H9 (cell line): ENCODE measurements around the gene IL20RB. TPM values are rescaled to one million over a fixed set of nuclear protein-coding genes. Genes with fewer than 3 reads are reported as not detected.

ENCODE experiments used
- DNase-seq: peaks from one replicate; pipeline ENCODE4 v3.0.0-alpha.2; 2017
- H2AFZ ChIP-seq: one replicate; pipeline ENCODE4 v1.6.1; 2013; ENCODE audit warnings: mild to moderate bottlenecking, low read length, control low read depth, moderate library complexity
- H2AK5ac ChIP-seq: 2 replicates; pipeline ENCODE4 v1.6.1; 2013; ENCODE audit warnings: low read length, control low read depth, mixed read lengths; ENCODE audit not compliant: insufficient read length
- H2BK120ac ChIP-seq: one replicate; pipeline ENCODE4 v1.6.1; 2013; ENCODE audit warnings: low read depth, mild to moderate bottlenecking, low read length, control low read depth, inconsistent platforms; ENCODE audit not compliant: poor library complexity, severe bottlenecking
- H2BK12ac ChIP-seq: 2 replicates; pipeline ENCODE4 v1.6.1; 2013; ENCODE audit warnings: low read length, control low read depth, mixed read lengths, low read depth; ENCODE audit not compliant: insufficient read length
- H2BK15ac ChIP-seq: 2 replicates; pipeline ENCODE4 v1.6.1; 2013; ENCODE audit warnings: low read depth, low read length, control low read depth
- H2BK20ac ChIP-seq: one replicate; pipeline ENCODE4 v1.6.1; 2013; ENCODE audit warnings: low read depth, mild to moderate bottlenecking, low read length, control low read depth, inconsistent platforms; ENCODE audit not compliant: poor library complexity, severe bottlenecking
- H2BK5ac ChIP-seq: 2 replicates; pipeline ENCODE4 v1.6.1; 2013; ENCODE audit warnings: low read length, control low read depth, mixed read lengths; ENCODE audit not compliant: insufficient read length
- H3K14ac ChIP-seq: 2 replicates; pipeline ENCODE4 v1.6.1; 2013; ENCODE audit warnings: low read length, control low read depth; ENCODE audit not compliant: insufficient read depth
- H3K18ac ChIP-seq: 2 replicates; pipeline ENCODE4 v1.6.1; 2013; ENCODE audit warnings: low read depth, mild to moderate bottlenecking, mixed read lengths, low read length, control low read depth; ENCODE audit not compliant: insufficient read length
- H3K23ac ChIP-seq: 2 replicates; pipeline ENCODE4 v1.6.1; 2013; ENCODE audit warnings: low read length, control low read depth, mixed read lengths, low read depth; ENCODE audit not compliant: insufficient read length
- H3K23me2 ChIP-seq: 2 replicates; pipeline ENCODE4 v1.6.1; 2013; ENCODE audit warnings: low read depth, mild to moderate bottlenecking, mixed read lengths, low read length, control low read depth; ENCODE audit not compliant: insufficient read length, poor library complexity, severe bottlenecking
- H3K27ac ChIP-seq: 2 replicates; pipeline ENCODE4 v1.5.1; 2013; ENCODE audit warnings: low read length, control low read depth, mixed read lengths, low read depth; ENCODE audit not compliant: insufficient read length
- H3K27me3 ChIP-seq: 2 replicates; pipeline ENCODE4 v1.6.1; 2013; ENCODE audit warnings: low read length, control low read depth, inconsistent platforms; ENCODE audit not compliant: insufficient read depth
- H3K4ac ChIP-seq: 2 replicates; pipeline ENCODE4 v1.6.1; 2013; ENCODE audit warnings: low read depth, mild to moderate bottlenecking, control low read depth, inconsistent platforms, low read length, moderate library complexity
- H3K4me1 ChIP-seq: 2 replicates; pipeline ENCODE4 v1.6.1; 2013; ENCODE audit warnings: low read length, control low read depth, inconsistent platforms; ENCODE audit not compliant: insufficient read depth
- H3K4me2 ChIP-seq: 2 replicates; pipeline ENCODE4 v1.6.1; 2013; ENCODE audit warnings: low read length, control low read depth, mixed read lengths; ENCODE audit not compliant: insufficient read length, insufficient read depth
- H3K56ac ChIP-seq: 2 replicates; pipeline ENCODE4 v1.6.1; 2013; ENCODE audit warnings: low read depth, mild to moderate bottlenecking, mixed read lengths, low read length, control low read depth; ENCODE audit not compliant: insufficient read length
- H3K79me1 ChIP-seq: 2 replicates; pipeline ENCODE4 v1.6.1; 2013; ENCODE audit warnings: low read depth, mild to moderate bottlenecking, moderate library complexity, low read length, control low read depth, inconsistent platforms; ENCODE audit not compliant: insufficient read depth, poor library complexity, severe bottlenecking
- H3K79me2 ChIP-seq: 2 replicates; pipeline ENCODE4 v1.6.1; 2013; ENCODE audit warnings: low read length, control low read depth, inconsistent platforms; ENCODE audit not compliant: insufficient read depth
- H3K9ac ChIP-seq: 2 replicates; pipeline ENCODE4 v1.6.1; 2013; ENCODE audit warnings: low read length, control low read depth, mixed read lengths; ENCODE audit not compliant: insufficient read length; ENCODE audit errors: extremely low read depth
- H3K9me3 ChIP-seq: one replicate; pipeline ENCODE4 v1.6.1; 2013; ENCODE audit warnings: low read depth, low read length, inconsistent platforms; ENCODE audit not compliant: control insufficient read depth
- H3T11ph ChIP-seq: one replicate; pipeline ENCODE4 v1.6.1; 2013; ENCODE audit warnings: mild to moderate bottlenecking, low read length, control low read depth, inconsistent platforms
- H4K20me1 ChIP-seq: one replicate; pipeline ENCODE4 v1.6.1; 2013; ENCODE audit not compliant: control insufficient read depth, insufficient read length, insufficient read depth
- H4K5ac ChIP-seq: 2 replicates; pipeline ENCODE4 v1.6.1; 2013; ENCODE audit warnings: low read depth, mild to moderate bottlenecking, mixed read lengths, low read length, control low read depth; ENCODE audit not compliant: insufficient read length
- H4K8ac ChIP-seq: replicated peaks from 2 replicates; pipeline ENCODE4 v1.6.1; 2013; ENCODE audit warnings: low read length, control low read depth, mixed read lengths, low read depth; ENCODE audit not compliant: insufficient read length
- H4K91ac ChIP-seq: 2 replicates; pipeline ENCODE4 v1.6.1; 2013; ENCODE audit warnings: low read depth, mild to moderate bottlenecking, moderate library complexity, mixed read lengths, low read length, control low read depth; ENCODE audit not compliant: insufficient read length
- H3K27ac Mint-ChIP-seq, 3 experiments: 2 replicates in 2 of 3; 3 replicates in 1 of 3; pipeline ENCODE4 v1.8.0; 2020 to 2021; ENCODE audit warnings: mixed read lengths in 3 of 3, mild to moderate bottlenecking in 1 of 3, moderate library complexity in 1 of 3
- H3K27me3 Mint-ChIP-seq: 2 replicates; pipeline ENCODE4 v1.8.0; 2021; ENCODE audit warnings: low read depth, mild to moderate bottlenecking, moderate library complexity, mixed read lengths
- H3K36me3 Mint-ChIP-seq, 3 experiments: 2 replicates in 2 of 3; 3 replicates in 1 of 3; pipeline ENCODE4 v1.8.0; 2020 to 2021; ENCODE audit warnings: low read depth in 3 of 3, mixed read lengths in 3 of 3; ENCODE audit not compliant: insufficient read depth in 1 of 3
- H3K4me1 Mint-ChIP-seq, 2 experiments: 2 replicates each; pipeline ENCODE4 v1.8.0; 2020; ENCODE audit warnings: mixed read lengths in 2 of 2
- H3K4me3 Mint-ChIP-seq, 2 experiments: 2 replicates in 1 of 2; 3 replicates in 1 of 2; pipeline ENCODE4 v1.8.0; 2020 to 2021; ENCODE audit warnings: mild to moderate bottlenecking in 2 of 2, mixed read lengths in 2 of 2, moderate library complexity in 1 of 2
- H3K9me3 Mint-ChIP-seq, 2 experiments: 2 replicates in 1 of 2; 3 replicates in 1 of 2; pipeline ENCODE4 v1.8.0; 2020; ENCODE audit warnings: mild to moderate bottlenecking in 2 of 2, mixed read lengths in 2 of 2, moderate library complexity in 1 of 2
- CTCF ChIP-seq: fragments of 200-600 bp; sonication (generic); conservative IDR thresholded peaks from 3 replicates; pipeline ENCODE4 v1.8.0; 2021; ENCODE audit warnings: antibody characterized with exemption, mild to moderate bottlenecking
- WGBS: extraction: QIAGEN DNeasy Blood & Tissue Kit; methylation state at CpG from one replicate; pipeline ENCODE4 v1.1.7; 2013; ENCODE audit warnings: missing lambda C conversion rate, low lambda C conversion rate, mixed read lengths; ENCODE audit not compliant: insufficient read length; ENCODE audit errors: extremely low coverage; 5-methylcytosine and 5-hydroxymethylcytosine counted together
- total RNA-seq: library from RNA; stranded (reverse); gene quantifications from 2 replicates; pipeline ENCODE4 v1.2.1, GENCODE V29; 2021

Gene IL20RB
- total RNA-seq, 1 experiment from 2014 or later, result 1.5 TPM

- no CpG with 5 or more reads among the region's 2 CpGs for WGBS
- H2BK20ac ChIP-seq, result no peak overlapping the region
- no peak overlapping the region for H2BK15ac ChIP-seq
- H4K91ac ChIP-seq, result no peak overlapping the region
- H2BK5ac ChIP-seq, result no peak overlapping the region
- H3K4me2 ChIP-seq, result no peak overlapping the region
- Mint-ChIP-seq H3K4me3 (no peak overlapping the region), H3K4me1 (peaks cover 23 to 27% of the 10 kb centered on the region in 2 experiments), H3K36me3 (no peaks in the 10 kb centered on the region; a peak in 1 of 7 replicates), H3K9me3 (peaks cover 0 to 2% of the 10 kb centered on the region in 2 experiments; a peak in 2 of 5 replicates), H3K27ac (no peak overlapping the region; a peak in 1 of 7 replicates), H3K27me3 (no peaks in the 10 kb centered on the region)
- no peak overlapping the region for H2BK12ac ChIP-seq
- no peaks in the 10 kb centered on the region for H3K23me2 ChIP-seq
- H3K23ac ChIP-seq, result no peak overlapping the region
- no peak for DNase-seq
- no peak overlapping the region for H3K14ac ChIP-seq
- H3K4me1 ChIP-seq, result peaks cover 2% of the 10 kb centered on the region; the same call in 1 of the 2 replicates
- H3K79me1 ChIP-seq, result no peaks in the 10 kb centered on the region
- no peak overlapping the region for H3K56ac ChIP-seq
- no peak overlapping the region for H4K8ac ChIP-seq
- H3K79me2 ChIP-seq, result no peaks in the 10 kb centered on the region
- no peak overlapping the region for H3K4ac ChIP-seq
- no peak overlapping the region for H3K27ac ChIP-seq
- no peak overlapping the region for H2BK120ac ChIP-seq
- H2AK5ac ChIP-seq, result no peak overlapping the region
- no peak overlapping the region for H3T11ph ChIP-seq
- no peaks in the 10 kb centered on the region for H4K20me1 ChIP-seq
- no peak overlapping the region for H3K18ac ChIP-seq
- no peaks in the 10 kb centered on the region for H3K9me3 ChIP-seq
- no peak overlapping the region for H3K9ac ChIP-seq
- no peak overlapping the region for H2AFZ ChIP-seq
- H3K27me3 ChIP-seq, result no peaks in the 10 kb centered on the region
- no peak for TF ChIP-seq CTCF
- no peak overlapping the region for H4K5ac ChIP-seq
Observed at GRCh38 chr3:136958939-136959338, 1.2 kb downstream of the IL20RB start.
